Stimulated activated CD4-positive, alpha-beta T cell treated with anti-CD3 and anti-CD28 coated beads, Interleukin-12 subunit alpha, Interleukin-12 subunit beta, amount 100 ng/mL, for 24 hours (primary cell): ENCODE data around the gene CTSC.

Experiments
- DNase-seq, 2 experiments: peaks; one replicate each; pipeline ENCODE4 v3.0.0-alpha.2; 2020; ENCODE audit warnings: low read depth in 2 of 2

The CTSC gene

DNA sequence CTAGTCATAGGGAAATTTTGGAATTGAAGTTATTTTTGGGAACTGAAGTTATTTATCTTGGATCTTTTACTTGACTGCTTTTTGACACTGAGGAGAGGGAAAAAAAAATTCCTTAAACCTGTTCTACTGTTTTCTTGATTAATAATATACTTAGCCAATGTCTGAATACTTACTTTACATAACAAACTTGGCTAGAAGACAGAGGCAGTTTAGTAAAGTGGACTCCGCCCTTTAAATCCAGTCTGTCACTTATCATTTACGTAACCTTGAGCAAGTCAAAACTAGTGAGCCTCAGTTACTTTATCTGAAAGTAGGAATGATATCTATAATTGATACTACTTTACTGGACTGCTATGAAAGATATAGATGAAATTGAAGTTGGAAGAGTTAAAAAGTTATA is 19.5 kb downstream of the CTSC start:
- no peak for DNase-seq

DNA sequence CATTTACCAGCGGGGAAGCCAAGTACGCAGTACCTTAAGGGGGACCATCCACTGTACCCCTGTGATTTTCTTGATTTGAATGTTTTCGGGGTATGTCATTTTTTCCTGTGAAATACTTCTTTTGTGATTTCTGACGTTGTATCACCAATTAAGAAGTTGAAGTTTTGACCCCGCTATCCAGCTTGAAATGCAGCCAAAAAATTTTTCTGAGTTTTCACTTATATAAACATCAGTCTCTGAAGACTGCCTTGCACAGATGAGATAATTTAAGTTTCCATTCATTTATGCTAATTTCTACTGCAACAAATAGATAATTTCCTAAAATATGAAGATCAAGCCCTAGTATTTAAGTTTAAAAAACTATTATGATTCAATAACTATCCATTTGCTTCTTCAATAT is 20.0 kb downstream of the CTSC start:
- DNase-seq: no peak

DNA sequence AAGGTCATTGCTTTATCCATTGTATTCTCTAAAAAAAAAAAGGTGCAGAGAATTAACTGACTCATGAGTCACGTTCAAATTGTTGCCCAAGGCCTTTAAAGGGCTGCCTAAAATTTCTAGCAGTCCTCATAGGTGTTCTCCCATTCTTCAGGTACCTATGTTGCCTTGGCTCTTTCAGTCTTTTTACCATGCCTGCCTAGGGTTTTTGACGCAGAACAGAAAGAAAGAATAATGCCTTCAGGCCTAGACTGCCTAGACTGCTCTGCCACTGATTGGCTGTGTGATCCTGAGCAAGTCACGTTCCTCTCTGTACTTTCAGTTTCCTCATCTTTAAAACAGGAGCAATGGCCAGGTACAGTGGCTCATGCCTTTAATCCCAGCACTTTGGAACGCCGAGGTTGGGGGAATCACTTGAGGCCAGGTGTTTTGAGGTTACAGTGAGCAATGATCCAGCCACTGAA is 21.5 kb downstream of the CTSC start:
- DNase-seq: no peak

DNA sequence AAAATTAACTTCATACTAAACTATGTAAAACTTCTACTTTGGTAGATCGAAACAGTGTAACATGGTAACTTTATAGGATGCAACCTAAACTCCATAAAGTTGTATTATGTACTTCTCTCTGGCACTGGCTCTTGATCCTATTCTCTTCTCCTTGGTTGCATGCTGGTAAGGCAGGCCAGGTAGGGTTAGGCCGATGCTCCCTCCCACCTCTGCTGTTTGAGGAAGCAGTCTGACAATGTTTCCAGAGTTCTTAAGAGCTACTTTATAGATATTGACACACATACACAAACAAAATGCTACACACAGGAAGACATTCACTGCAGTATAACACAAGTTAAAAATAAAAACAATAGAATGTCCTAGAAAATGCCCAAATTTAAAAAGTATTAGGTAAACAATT is 22.5 kb downstream of the CTSC start:
- DNase-seq: no peak

DNA sequence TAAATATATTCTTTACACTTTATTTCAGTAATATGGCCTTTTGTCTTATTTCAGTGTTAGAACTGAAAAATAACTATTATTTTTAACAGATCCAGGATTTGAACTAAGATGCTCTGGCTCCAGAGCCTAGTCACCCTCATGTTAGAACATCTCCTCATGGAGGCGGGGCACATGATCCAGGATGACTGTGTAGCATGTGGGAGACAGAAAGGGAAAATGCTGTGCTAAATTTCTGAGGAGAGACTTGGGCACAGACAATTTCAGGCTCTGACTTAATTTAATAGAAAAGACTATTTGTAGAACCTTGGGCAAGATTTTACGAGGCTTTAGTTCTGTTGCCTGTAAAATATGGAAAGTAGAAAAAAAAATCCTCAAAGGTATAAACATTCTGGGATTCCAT is 24.1 kb downstream of the CTSC start:
- DNase-seq: no peak

DNA sequence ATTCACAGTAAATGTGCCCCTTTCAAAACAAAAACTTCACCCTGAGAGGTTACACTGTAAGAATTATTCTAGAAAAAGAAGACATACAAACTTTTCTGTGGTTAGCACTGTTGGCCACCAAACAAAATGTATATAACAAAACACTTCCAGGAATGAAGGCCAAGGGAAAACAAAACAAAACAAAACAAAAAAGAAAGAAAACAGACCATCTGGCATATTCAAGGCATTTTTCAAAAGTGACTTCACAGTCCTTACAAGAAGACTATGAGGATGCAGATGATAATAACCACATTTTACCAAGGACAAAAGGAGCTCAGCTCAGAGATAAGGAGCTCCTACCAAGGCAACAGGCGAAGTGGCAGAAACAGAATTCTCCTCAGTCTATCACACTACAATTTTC is 24.9 kb downstream of the CTSC start:
- no peak for DNase-seq

DNA sequence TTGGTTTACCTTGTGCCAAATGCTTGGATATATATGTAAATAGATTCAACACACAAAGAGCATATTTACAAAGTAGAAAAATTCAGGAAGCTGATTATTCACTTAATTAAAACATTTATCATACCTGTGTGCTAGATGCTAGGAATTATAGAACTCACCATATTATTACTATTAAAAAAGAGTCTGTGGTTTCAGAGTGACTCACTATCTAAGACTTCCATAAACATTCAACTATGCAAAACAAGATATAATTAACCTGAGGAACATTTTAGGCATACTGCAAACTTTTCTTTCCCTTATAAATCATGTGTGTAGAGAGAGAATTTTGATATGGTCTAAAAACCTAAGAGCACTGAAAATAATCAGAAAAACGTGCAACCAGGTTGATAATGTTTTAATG is 27.3 kb downstream of the CTSC start:
- DNase-seq: no peak

DNA sequence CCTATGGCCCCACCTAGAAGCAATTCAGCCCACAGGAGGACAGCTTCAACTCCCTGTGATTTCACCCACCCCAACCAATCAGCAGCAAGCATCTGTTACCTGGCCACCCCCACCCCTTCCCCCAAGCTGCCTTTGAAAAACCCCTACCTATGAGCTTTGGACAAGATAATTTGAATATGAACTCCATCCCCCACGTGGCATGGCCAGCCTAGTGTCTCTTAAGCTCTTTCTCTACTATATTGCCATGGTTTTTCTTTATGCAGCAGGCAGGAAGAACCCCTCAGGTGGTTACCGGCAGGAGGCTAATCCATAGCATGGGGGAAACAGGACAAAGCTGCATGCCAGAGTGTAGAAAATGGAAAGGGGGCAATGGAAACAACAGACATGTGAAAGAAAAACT is 29.0 kb downstream of the CTSC start:
- DNase-seq: no peak

DNA sequence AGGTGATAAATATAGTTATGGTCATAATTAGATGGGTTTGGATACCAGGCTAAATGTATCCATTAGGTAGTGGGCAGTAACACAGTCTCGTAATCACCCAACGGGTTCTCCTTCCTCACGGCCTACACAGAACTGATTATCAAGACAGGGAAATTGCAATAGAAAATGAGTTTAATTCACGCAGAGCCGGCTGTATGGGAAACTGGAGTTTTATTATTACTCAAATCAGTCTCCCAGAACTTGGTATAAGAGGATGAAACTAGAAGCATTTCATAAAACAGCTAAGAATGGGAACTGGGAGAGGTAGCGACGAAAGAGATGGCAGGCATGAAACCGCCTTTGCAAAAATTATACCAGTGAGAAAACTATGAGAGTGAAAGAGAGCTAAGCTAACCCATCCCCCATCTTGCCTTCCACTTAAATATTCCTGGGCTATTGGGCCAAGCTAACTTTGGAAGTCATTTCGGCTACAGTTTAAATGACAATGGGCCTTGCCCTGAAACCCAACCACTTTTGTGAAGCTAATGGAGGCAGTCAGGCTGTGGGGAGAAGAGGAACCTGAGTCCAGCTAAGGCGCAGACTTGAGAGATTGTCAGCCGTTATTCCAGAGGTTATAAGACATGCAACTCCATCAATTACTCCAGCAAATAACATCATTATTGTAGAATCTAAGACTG is 29.6 kb downstream of the CTSC start:
- DNase-seq: no peak

DNA sequence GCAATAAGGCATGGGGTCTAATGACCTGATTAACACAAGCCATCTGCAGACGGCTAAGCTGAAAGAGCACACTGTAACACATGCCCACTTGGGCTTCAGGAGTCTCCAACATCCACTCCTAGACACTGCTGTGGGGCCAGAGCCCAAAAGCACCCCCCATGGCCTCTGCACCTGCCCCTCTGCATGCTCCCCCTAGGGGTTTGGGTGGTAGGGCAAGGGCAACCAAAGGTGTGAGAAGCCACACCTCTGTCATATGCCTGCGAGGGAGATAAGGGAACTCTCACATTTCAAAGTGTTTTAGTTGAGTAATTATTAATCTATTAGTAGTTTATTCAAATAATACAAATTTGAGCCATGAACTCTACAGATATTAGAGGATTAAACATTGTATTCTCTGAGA is 30.8 kb downstream of the CTSC start:
- no peak for DNase-seq

DNA sequence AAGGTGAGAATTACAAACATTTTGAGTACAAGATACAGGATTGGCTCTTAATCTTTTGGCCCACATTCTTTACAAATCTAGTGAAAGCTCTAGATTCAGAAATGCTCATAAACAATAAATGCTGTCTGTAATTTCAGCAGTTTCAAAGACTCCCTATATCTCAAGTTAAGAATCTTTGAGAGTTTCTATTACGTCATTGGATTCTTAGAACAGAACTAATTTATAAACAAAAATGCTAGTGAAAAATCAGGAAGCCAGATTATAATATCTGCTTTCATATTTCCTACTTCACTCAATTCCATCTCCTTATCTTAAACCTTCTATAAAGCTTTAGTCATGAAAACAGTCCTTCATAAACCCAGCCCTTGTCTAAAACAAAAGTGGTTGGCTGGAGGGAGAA is 32.1 kb downstream of the CTSC start:
- no peak for DNase-seq

DNA sequence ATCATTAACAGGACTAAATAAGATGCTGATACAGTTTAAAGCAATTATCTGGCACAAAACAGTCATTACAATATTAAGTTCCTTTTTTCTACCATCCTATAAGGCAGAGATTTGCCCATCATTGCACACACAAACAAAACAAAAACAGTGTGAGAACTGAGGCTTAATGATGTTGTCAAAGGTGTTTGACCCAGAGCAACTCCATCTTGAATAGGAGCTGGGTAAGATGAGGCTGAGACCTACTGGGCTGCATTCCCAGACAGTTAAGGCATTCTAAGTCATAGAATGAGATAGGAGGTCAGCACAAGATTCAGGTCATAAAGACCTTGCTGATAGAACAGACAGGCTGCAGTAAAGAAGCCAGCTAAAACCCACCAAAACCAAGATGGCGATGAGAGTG is 33.2 kb downstream of the CTSC start:
- no peak for DNase-seq

DNA sequence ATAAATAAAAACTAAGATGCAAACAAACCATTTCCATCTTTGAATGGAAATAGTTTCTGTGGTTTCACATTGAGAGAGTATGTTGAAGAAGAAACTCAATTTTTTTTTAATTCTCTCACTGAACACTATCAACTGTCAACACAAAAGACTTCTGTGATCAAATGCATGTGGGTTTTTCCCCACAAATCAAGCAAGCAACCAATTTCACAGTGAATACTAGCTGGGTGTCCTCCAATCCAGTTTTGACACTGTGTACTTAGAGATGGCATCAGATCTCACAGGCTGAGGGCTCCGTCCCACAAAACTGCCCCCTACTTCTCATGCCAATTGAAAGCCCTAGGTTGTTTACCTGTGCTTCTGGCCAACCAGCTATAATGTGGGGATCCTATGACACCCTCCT is 34.5 kb downstream of the CTSC start:
- DNase-seq: no peak

DNA sequence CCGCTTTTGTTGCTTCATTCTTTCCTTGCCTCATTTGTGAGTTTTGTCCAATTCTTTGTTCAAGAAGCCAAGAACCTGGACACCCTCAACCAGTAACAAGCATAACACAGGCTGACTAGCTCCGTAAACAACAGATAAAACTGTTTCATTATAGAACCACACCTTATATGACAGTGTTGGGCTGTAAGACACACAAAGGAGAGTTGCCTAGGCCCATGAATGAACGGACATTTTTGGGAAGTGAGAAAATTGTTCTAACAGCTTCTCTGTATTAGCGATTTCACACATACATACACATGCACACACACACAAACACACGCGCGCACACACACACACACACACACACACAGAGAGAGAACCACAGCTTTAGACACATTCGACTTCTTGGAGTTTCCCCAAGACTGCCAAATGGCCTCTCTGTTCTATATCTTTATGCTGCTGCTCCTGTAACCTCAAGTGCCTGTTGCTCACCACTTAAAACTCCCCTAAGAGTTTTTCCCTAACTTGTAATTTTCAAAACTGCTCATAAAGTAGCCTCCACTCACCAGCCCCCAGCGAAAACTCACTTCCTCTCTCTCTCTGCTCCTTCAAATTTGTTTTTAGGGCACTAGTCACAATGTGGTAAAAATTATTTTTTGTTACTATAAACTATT is 35.9 kb downstream of the CTSC start:
- no peak for DNase-seq

DNA sequence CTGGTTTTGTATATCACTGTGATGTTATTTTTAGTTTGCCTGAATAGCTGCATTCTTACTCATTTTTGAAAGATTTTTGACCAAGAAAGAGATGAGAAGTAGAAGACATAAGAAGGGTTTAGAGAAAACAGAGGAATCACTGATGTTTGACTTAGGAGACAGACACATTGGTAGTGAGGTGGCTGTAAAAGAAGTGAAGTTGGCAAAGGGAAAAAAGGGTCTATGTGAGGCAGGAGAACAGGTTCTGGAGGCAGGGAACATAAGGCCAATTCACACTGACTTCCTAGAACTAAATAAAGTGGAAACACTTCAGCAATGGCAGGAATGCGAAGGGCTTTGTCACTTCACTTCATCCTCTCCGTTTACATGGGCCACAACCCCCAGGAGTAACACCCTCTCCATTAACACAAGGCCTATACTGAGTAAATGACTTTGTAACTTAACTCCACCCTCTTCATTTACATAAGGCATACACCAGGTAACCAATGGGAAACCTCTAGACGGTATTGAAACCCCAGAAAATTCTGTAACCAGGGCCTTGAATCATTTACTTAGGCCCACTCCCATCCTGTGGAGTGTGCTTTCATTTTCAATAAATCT is 36.5 kb downstream of the CTSC start:
- DNase-seq: no peak

DNA sequence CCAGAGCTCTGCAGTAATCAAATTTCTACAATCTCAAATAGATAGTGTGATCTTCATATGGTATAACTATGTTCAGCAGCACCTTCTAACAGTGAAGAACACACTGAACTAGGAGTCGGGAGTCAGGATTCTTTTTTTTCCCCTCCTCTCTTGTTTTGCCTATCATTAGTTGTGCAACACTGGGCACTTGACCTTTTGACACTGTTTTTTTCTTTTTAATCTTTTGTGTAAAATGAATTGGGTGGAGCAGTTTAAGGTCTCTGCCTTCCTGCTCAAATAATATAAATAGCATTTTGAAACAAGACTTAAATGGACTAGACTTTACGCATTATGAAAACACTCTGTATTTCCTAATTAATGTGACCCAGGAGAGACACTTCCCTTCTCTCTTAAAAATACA is 39.7 kb downstream of the CTSC start:
- no peak for DNase-seq

DNA sequence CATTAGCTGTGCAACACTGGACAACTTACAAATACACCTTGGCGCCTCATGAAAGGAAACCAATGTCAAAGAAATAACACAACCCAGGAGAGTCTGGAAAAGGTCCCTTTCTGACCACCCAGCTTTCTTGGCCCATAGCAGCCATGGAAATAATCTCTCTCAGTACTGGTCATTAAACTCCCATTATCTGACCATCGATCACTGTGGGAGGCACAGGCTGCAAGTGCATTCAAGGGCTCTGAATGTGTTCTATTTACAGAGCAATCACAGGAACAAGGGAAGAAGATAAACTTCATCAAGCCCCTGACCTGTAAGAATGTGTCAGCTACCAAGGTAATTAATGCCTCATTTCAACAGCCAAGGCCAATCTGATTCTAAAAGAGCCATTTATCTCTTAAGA is 40.1 kb downstream of the CTSC start:
- DNase-seq: no peak

DNA sequence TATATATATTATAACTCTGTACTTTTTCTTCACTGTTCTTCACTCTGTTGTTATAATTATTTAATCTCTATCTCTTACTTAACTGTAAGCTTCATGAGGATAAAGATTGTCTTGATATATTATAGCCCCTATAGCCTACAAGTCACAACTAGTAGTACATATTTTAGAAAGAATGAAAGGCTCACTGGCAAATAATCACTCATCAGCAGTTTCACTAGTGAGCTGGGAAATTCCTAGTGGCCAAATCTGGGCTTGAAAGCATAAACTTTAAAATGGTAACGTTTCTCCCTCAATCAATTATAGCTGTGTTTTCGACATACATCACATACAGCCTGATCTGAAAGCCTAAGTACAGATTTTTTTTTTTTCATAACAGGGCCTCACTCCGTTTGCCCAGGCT is 42.5 kb downstream of the CTSC start:
- no peak for DNase-seq

DNA sequence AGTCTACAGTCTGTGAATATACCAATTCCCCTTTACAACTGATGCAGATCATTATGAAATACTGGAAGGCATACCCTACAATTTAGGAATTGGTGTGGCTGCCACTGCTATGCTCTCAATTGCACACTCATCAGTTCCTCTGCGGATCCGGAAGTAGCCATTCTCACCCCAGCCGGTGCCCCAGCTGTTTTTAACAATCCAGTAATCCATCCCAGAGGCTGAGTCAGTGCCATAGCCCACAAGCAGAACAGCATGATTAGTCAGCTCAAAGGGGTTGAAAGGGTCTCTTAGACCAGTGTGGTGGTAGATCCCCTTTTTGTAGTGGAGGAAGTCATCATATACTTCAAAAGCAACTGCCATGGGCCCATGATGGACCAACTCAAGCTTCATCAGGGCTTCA is 43.6 kb downstream of the CTSC start:
- no peak for DNase-seq

DNA sequence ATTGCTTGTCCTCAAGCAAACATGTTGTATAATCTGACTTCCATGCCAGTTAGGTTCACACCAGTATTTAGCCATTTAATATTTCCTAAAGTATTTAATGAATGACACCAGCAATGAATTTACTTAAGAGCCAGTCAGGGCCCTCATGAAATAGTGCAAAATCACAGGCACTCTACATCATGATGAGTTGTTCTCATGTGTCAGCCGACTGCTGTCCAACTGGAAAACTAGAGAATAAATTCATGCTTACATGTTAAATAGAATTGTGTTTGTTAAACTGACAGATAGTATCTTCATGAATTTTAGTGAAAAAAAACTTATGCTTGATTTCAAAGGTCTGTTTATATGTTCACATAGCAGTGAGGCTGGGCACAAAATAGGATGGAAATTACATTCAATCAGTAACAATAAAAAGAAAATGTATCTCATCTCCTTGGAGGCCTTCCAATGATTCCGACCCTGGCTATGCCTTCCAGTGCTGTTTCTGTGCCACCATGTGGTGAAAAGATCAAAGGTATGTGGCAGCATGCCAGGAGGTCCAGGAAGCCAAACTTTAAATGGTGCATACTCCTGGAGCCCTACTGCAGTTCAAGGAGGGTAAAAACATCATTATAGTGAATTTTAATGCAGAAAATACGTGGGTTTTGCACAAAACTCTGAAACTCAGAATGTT is 45.2 kb downstream of the CTSC start:
- no peak for DNase-seq

DNA sequence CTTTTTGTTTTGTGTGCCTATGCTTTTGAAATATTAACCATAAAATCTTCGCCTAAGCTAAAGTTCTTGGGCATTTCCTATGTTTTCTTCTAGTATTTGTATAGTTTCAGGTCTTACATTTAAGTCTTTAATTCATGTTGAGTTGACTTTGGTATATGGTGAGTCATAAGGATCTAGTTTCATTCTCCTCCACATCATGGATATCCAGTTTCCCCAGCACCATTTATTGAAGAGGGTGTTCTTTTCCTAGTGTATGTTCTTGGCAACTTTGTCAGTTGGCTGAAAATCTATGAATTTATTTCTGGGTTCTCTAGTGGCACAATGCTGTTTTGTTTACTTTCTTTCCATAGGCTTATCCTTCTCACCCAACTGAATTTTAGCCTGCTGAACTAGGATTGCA is 49.0 kb downstream of the CTSC start:
- no peak for DNase-seq

DNA sequence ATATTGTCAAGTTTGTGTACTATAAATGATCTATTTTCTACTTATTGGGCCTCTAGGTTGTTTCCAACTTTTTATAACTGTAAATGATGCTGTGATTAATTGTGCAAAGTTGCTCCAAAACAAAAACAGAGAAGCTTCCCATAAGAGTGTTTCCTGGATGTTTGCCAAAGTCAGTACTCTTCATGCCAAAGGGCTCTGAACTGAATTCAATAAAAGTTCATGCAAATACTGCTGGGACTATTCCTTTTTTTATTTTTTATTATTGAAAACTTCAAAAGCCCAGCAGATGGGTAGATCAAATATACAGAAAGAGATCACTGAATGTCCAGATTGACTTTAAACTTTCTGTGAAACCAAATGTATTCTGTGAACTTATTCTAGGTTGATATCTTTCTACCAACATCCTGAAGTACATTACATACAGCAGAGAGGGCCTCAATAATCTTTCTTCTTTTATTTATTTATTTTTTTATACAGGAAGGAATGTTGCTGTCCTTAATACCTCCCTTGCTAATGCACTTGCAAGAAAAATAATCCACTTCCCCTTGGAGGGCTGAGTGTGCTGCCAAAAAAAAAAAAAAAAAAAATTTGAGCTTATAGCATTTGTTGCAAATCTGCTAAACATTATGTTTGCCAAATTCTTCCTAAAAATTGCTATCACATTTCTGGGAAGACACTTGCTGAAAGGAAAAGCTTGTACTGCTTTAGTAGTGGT is 53.0 kb downstream of the CTSC start:
- DNase-seq: no peak
